ENCODE data around the gene SOD2. TPM values are rescaled to one million over a fixed set of nuclear protein-coding genes. Genes with fewer than 3 reads are reported as not detected.

SOD2 gene
- total and polyA plus RNA-seq, 2 donors (not counting 1 experiment from before 2014, with no cell fraction given), result 96.1 to 1,311 TPM

- Histone ChIP-seq H3K4me3 (replicated peaks in 1 of 4; ENCODE audit: control extremely low read depth in 1 of 4, insufficient read depth in 1 of 4, low read depth in 3 of 4, low read length in 4 of 4) (no peak overlapping the region), H3K27ac (ENCODE audit: insufficient read depth, low read length) (no peak overlapping the region), H3K9ac (ENCODE audit: insufficient read depth, low read length) (no peak overlapping the region), H3K79me2 (ENCODE audit: control insufficient read depth, insufficient read depth, low read length) (no peaks in the 10 kb centered on the region), H3K9me3 (ENCODE audit: control insufficient read depth, insufficient read depth, low read depth, low read length) (no peaks in the 10 kb centered on the region), H3K4me1 (ENCODE audit: control insufficient read depth, extremely low read depth, insufficient read depth, low read length) (no peaks in the 10 kb centered on the region), H3K4me2 (ENCODE audit: extremely low read depth, insufficient read depth, low read length) (no peak overlapping the region), H3K27me3 (ENCODE audit: control insufficient read depth, insufficient read depth, low read length) (no peaks in the 10 kb centered on the region), H3K36me3 (ENCODE audit: control insufficient read depth, insufficient read depth, low read length) (no peaks in the 10 kb centered on the region), H4K20me1 (ENCODE audit: control insufficient read depth, extremely low read depth, insufficient read depth, low read length) (no peaks in the 10 kb centered on the region), H2AFZ (ENCODE audit: low read length) (no peak overlapping the region)
- DNase-seq (ENCODE audit: low read depth in 2 of 2), result no peak
- TF ChIP-seq CTCF (conservative IDR thresholded peaks at IDR 0.05 in 1 of 2, IDR thresholded peaks at IDR 0.05 in 1 of 2; ENCODE audit: low read depth in 1 of 2, low read length in 2 of 2) (no peak), EZH2 (IDR thresholded peaks at IDR 0.05; ENCODE audit: low read length, missing control alignments) (no peak)
These were observed 43.6 kb downstream of the SOD2 start for GRCh38 chr6:159649441-159649840.

- H3K79me2 ChIP-seq (ENCODE audit: control insufficient read depth, insufficient read depth, low read length), result no peaks in the 10 kb centered on the region
- no peaks in the 10 kb centered on the region for H4K20me1 ChIP-seq (ENCODE audit: control insufficient read depth, extremely low read depth, insufficient read depth, low read length)
- no peaks in the 10 kb centered on the region for H3K36me3 ChIP-seq (ENCODE audit: control insufficient read depth, insufficient read depth, low read length)
- peak; percentile 7 to 85 for DNase-seq (ENCODE audit: low read depth in 2 of 2)
- no peaks in the 10 kb centered on the region for H3K9me3 ChIP-seq (ENCODE audit: control insufficient read depth, insufficient read depth, low read depth, low read length)
- no peak overlapping the region for H3K27ac ChIP-seq (ENCODE audit: insufficient read depth, low read length)
- no peaks in the 10 kb centered on the region for H3K27me3 ChIP-seq (ENCODE audit: control insufficient read depth, insufficient read depth, low read length)
- H3K4me3 ChIP-seq (replicated peaks in 1 of 4; ENCODE audit: control extremely low read depth in 1 of 4, insufficient read depth in 1 of 4, low read depth in 3 of 4, low read length in 4 of 4), result no peak overlapping the region
- H3K9ac ChIP-seq (ENCODE audit: insufficient read depth, low read length), result no peak overlapping the region
- H3K4me2 ChIP-seq (ENCODE audit: extremely low read depth, insufficient read depth, low read length), result no peak overlapping the region
- no peak overlapping the region for H2AFZ ChIP-seq (ENCODE audit: low read length)
- H3K4me1 ChIP-seq (ENCODE audit: control insufficient read depth, extremely low read depth, insufficient read depth, low read length), result no peaks in the 10 kb centered on the region
- TF ChIP-seq EZH2 (IDR thresholded peaks at IDR 0.05; ENCODE audit: low read length, missing control alignments), result no peak
- TF ChIP-seq CTCF (conservative IDR thresholded peaks at IDR 0.05 in 1 of 2, IDR thresholded peaks at IDR 0.05 in 1 of 2; ENCODE audit: low read depth in 1 of 2, low read length in 2 of 2), result no peak
These were observed 46.3 kb downstream of the SOD2 start for GRCh38 chr6:159646733-159647132.

GRCh38 chr6:159646116-159646515 is 46.9 kb downstream of the SOD2 start:
- H3K27ac ChIP-seq (ENCODE audit: insufficient read depth, low read length), result no peak overlapping the region
- no peak overlapping the region for H3K4me2 ChIP-seq (ENCODE audit: extremely low read depth, insufficient read depth, low read length)
- H2AFZ ChIP-seq (ENCODE audit: low read length), result no peak overlapping the region
- peak in 1 of 2 donors; percentile 53 for DNase-seq (ENCODE audit: low read depth in 2 of 2)
- no peaks in the 10 kb centered on the region for H4K20me1 ChIP-seq (ENCODE audit: control insufficient read depth, extremely low read depth, insufficient read depth, low read length)
- TF ChIP-seq CTCF (conservative IDR thresholded peaks at IDR 0.05 in 1 of 2, IDR thresholded peaks at IDR 0.05 in 1 of 2; ENCODE audit: low read depth in 1 of 2, low read length in 2 of 2), result no peak
- TF ChIP-seq EZH2 (IDR thresholded peaks at IDR 0.05; ENCODE audit: low read length, missing control alignments), result no peak
- no peaks in the 10 kb centered on the region for H3K9me3 ChIP-seq (ENCODE audit: control insufficient read depth, insufficient read depth, low read depth, low read length)
- no peak overlapping the region for H3K9ac ChIP-seq (ENCODE audit: insufficient read depth, low read length)
- no peaks in the 10 kb centered on the region for H3K79me2 ChIP-seq (ENCODE audit: control insufficient read depth, insufficient read depth, low read length)
- no peaks in the 10 kb centered on the region for H3K36me3 ChIP-seq (ENCODE audit: control insufficient read depth, insufficient read depth, low read length)
- no peak overlapping the region for H3K4me3 ChIP-seq (replicated peaks in 1 of 4; ENCODE audit: control extremely low read depth in 1 of 4, insufficient read depth in 1 of 4, low read depth in 3 of 4, low read length in 4 of 4)
- H3K4me1 ChIP-seq (ENCODE audit: control insufficient read depth, extremely low read depth, insufficient read depth, low read length), result no peaks in the 10 kb centered on the region
- no peaks in the 10 kb centered on the region for H3K27me3 ChIP-seq (ENCODE audit: control insufficient read depth, insufficient read depth, low read length)
